B cell (primary cell): ENCODE results near the gene ADAMTS14.

Experiments
- CTCF ChIP-seq: fragments of 200-600 bp; IDR thresholded peaks from one replicate; pipeline ENCODE4 v1.8.0; 2022; ENCODE audit warnings: antibody characterized with exemption, mild to moderate bottlenecking
- EZH2 ChIP-seq: IDR thresholded peaks from 2 replicates; pipeline ENCODE4 v1.6.1; 2012; ENCODE audit warnings: borderline replicate concordance, low read depth, mild to moderate bottlenecking, moderate library complexity, low read length; ENCODE audit not compliant: insufficient read depth, poor library complexity, severe bottlenecking

GRCh38 chr10:70757856-70758255 lies 85.5 kb downstream of the ADAMTS14 start:
- no peak for TF ChIP-seq CTCF
- TF ChIP-seq EZH2, result no peak
